Testis (tissue), 3 donors: ENCODE measurements around the gene GLOD4. TPM values are rescaled to one million over a fixed set of nuclear protein-coding genes. Genes with fewer than 3 reads are reported as not detected.

Source experiments
- DNase-seq: peaks from one replicate; pipeline ENCODE4 v3.0.0-alpha.2; 2019
- H3K27ac ChIP-seq, 2 donors: fragments of 200-600 bp; sonication (generic); one replicate each; pipeline ENCODE4 v1.5.1; 2019
- H3K27me3 ChIP-seq: fragments of 200-600 bp; sonication (generic); one replicate; pipeline ENCODE4 v1.5.1; 2019
- H3K36me3 ChIP-seq: fragments of 200-600 bp; sonication (generic); one replicate; pipeline ENCODE4 v1.5.1; 2017; ENCODE audit warnings: low read depth; ENCODE audit errors: missing control alignments
- H3K4me1 ChIP-seq: fragments of 200-600 bp; sonication (generic); one replicate; pipeline ENCODE4 v1.5.1; 2019
- H3K4me3 ChIP-seq, 2 donors: fragments of 200-600 bp; sonication (generic); one replicate each; pipeline ENCODE4 v1.5.1; 2017 to 2019
- H3K9me3 ChIP-seq: fragments of 200-600 bp; sonication (generic); one replicate; pipeline ENCODE4 v1.5.1; 2017
- POLR2A ChIP-seq: fragments of 450-650 bp; IDR thresholded peaks from one replicate; pipeline ENCODE4 v1.6.1; 2017; ENCODE audit warnings: antibody characterized with exemption, mild to moderate bottlenecking, moderate library complexity
- WGBS, 2 donors: methylation state at CpG; one replicate each; pipeline ENCODE4 v1.1.5; 2018; 5-methylcytosine and 5-hydroxymethylcytosine counted together
- intact Hi-C: fragments of 100-400 bp; cut with DNase I; formaldehyde crosslinking; loops from one replicate; pipeline ENCODE4 v1.15.1; 2023; ENCODE audit warnings: low total_unique reads
- polyA plus RNA-seq: library from polyadenylated mRNA; stranded (reverse); fragments of 350-450 nt; fragmentation: Illumina TruSeq; extraction: RNeasy Lipid Tissue Mini Kit (QIAGEN cat#74804); gene quantifications from one replicate; pipeline ENCODE4 v1.2.3, GENCODE V29; 2014; ENCODE audit warnings: low read depth, low replicate concordance; ENCODE audit not compliant: insufficient read depth
- total RNA-seq, 2 donors: library from RNA; depleted of rRNA; stranded (reverse); fragments of >200 nt; gene quantifications; one replicate each; pipeline ENCODE4 v1.2.3, GENCODE V29; 2016
- TF ChIP-seq, protein P1 (sequence below), 3 experiments: fragments of 450-650 bp in 2 of 3; fragments of 200-600 bp in 1 of 3; sonication (generic) in 1 of 3; IDR thresholded peaks; one replicate each; pipeline ENCODE4 v1.5.1; 2016 to 2019; ENCODE audit warnings: antibody characterized with exemption in 3 of 3, mild to moderate bottlenecking in 2 of 3, moderate library complexity in 1 of 3

GLOD4 gene
- total and polyA plus RNA-seq, 3 donors from 2014 or later, result 45.0 to 82.8 (median 55.9) TPM

DNA sequence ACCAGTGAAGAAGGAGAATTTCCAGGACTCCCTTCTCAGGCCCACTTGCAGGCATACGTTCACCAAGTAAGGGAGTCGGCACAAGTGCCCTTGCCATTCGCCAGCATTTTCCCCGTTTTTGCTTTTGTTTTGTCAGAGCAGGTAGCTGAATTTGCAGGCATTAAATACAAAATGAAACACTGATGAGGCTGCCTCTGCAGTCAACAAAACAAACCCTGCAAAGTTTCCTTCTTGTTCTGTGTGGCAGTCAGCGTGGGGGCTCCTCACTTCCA is 7.8 kb downstream of the GLOD4 start:
- H3K4me1 ChIP-seq, result no peaks in the 10 kb centered on the region
- no peaks in the 10 kb centered on the region for H3K27me3 ChIP-seq
- DNase-seq, result no peak
- 93 to 96% methylated on average over 5 of the region's 5 CpGs for WGBS, 2 donors
- intact Hi-C loops, result no loop called here
- TF ChIP-seq POLR2A, result no peak
- TF ChIP-seq, protein P1, sequence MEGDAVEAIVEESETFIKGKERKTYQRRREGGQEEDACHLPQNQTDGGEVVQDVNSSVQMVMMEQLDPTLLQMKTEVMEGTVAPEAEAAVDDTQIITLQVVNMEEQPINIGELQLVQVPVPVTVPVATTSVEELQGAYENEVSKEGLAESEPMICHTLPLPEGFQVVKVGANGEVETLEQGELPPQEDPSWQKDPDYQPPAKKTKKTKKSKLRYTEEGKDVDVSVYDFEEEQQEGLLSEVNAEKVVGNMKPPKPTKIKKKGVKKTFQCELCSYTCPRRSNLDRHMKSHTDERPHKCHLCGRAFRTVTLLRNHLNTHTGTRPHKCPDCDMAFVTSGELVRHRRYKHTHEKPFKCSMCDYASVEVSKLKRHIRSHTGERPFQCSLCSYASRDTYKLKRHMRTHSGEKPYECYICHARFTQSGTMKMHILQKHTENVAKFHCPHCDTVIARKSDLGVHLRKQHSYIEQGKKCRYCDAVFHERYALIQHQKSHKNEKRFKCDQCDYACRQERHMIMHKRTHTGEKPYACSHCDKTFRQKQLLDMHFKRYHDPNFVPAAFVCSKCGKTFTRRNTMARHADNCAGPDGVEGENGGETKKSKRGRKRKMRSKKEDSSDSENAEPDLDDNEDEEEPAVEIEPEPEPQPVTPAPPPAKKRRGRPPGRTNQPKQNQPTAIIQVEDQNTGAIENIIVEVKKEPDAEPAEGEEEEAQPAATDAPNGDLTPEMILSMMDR (IDR thresholded peaks at IDR 0.05), result no peak
- no peaks in the 10 kb centered on the region for H3K9me3 ChIP-seq
- no peaks in the 10 kb centered on the region for H3K36me3 ChIP-seq
- no peak overlapping the region for H3K4me3 ChIP-seq
- H3K27ac ChIP-seq, result no peak overlapping the region

DNA sequence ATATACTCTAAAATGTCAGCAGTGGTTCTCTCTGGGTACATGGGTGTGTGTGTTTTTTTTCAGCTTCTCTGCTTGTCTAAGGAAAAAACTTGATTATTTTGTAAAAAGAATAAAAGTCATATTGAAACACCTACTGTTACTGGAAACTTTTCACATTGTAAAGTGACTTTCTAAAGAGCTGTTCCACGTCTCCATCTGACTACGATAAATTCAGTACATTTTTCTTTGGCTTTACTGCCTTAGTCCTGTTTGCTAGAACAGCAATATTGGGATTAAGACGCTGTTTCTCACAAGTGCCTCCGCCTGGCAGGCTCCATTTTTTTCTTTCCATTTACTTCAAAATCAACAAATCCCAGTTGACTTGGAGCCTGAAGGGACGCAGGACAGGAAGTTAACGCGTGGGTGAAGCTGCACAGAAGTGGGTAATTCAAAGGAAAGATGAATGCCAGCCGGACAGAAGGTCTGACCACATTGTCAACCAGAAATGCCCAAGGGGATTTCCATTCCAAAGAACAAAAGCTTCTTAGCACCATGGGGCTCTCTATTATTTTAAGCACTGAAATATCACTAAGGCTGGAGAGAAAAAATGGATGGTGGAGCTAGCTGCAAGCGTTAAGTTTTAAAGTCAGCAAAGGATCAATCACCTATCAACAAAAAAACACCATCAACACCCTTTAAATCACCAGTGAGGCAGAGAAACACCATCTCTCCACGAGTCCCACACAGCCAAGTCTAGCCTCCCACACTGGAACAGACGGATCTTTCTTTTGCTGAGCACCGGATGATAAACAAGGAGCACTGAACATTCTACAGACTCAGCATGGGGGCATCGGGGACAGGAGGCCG is 8.4 kb downstream of the GLOD4 start:
- no peak overlapping the region for H3K4me3 ChIP-seq
- TF ChIP-seq, protein P1 (IDR thresholded peaks at IDR 0.05), result no peak
- TF ChIP-seq POLR2A, result no peak
- H3K27ac ChIP-seq, result no peak overlapping the region
- no peaks in the 10 kb centered on the region for H3K27me3 ChIP-seq
- H3K36me3 ChIP-seq, result no peaks in the 10 kb centered on the region
- intact Hi-C loops, result no loop called here
- no peaks in the 10 kb centered on the region for H3K4me1 ChIP-seq
- no peaks in the 10 kb centered on the region for H3K9me3 ChIP-seq
- 79 to 84% methylated on average over 14 of the region's 14 CpGs for WGBS, 2 donors
- no peak for DNase-seq

DNA sequence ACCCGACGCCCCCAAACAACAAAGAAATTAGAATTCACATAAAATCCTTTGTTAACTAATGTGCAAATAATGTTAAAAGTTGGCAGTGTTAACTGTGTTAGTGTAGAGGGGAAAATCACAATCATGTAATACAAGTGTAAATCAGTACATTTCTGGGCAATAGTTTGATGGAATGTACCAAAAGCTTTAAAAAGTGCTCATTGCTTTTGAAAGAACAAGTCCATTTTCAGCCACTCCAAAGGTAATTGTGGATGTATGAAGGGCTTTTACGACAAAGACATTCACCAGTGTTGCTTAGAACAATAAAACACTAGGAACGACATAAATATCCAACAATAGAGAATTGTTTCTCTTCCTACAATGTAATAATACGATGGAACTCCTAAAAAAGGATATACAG is 9.1 kb downstream of the GLOD4 start:
- Histone ChIP-seq H3K27ac (no peak overlapping the region), H3K4me1 (no peaks in the 10 kb centered on the region), H3K36me3 (no peaks in the 10 kb centered on the region), H3K9me3 (no peaks in the 10 kb centered on the region), H3K4me3 (no peak overlapping the region), H3K27me3 (no peaks in the 10 kb centered on the region)
- WGBS, 2 donors, result 89 to 90% methylated on average over 5 of the region's 5 CpGs
- DNase-seq, result no peak
- TF ChIP-seq, protein P1 (IDR thresholded peaks at IDR 0.05), result no peak
- no peak for TF ChIP-seq POLR2A
- intact Hi-C loops, result no loop called here

DNA sequence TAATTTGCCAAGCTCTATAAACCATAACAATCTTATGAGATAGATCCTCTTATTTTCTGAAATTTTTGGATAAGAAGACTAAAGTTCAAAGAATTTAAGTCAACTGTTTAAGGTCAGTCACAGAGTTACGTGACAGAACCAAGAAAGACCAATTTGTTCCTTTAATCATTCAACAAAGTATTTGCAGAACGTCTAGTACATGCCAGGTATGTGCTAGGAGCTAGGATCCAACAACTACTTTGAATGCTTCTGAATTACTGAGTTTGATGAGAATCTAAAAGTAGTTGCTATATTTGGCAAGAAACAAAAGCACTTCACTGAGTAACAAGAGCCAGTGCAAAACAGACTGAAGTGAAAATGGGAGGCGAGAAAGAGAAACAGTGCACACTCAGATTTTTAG is 15.0 kb downstream of the GLOD4 start:
- Histone ChIP-seq H3K27me3 (no peaks in the 10 kb centered on the region), H3K36me3 (no peaks in the 10 kb centered on the region), H3K4me3 (no peak overlapping the region), H3K27ac (no peak overlapping the region), H3K9me3 (no peaks in the 10 kb centered on the region), H3K4me1 (no peaks in the 10 kb centered on the region)
- WGBS, 2 donors, result 58 to 65% methylated on average over 3 of the region's 3 CpGs
- TF ChIP-seq, protein P1 (IDR thresholded peaks at IDR 0.05), result no peak
- TF ChIP-seq POLR2A, result no peak
- DNase-seq, result no peak
- intact Hi-C loops, result no loop called here

DNA sequence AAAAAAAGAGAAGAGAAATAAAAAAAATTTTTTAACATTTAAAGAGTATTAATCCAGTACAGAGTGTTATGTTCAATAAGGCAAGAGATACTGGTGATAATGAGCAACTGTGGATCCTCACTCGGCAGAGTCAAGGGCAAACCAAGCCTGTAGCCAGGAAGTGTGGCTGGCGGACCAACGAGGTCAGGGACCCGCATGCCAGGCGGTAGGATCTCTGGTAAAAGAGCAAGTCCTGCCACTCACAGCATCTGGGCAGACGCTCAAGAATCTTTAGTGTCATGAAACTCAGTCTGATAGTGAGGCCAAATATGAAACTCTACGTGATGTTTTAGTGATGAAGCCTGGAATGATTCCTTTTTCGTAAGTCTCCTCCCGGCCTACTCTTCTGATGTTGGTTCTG is 21.7 kb downstream of the GLOD4 start:
- WGBS, 2 donors, result 69 to 74% methylated on average over 9 of the region's 9 CpGs
- DNase-seq, result no peak

More for the DNA sequence above, 21.7 kb downstream of the GLOD4 start:
- Histone ChIP-seq H3K4me3 (no peak overlapping the region), H3K27ac (no peak overlapping the region), H3K4me1 (no peaks in the 10 kb centered on the region), H3K36me3 (no peaks in the 10 kb centered on the region), H3K27me3 (no peaks in the 10 kb centered on the region), H3K9me3 (no peaks in the 10 kb centered on the region)
- intact Hi-C loops, result no loop called here
- TF ChIP-seq, protein P1 (IDR thresholded peaks at IDR 0.05), result no peak
- no peak for TF ChIP-seq POLR2A
